ENCODE data around the gene VWA8. TPM values are rescaled to one million over a fixed set of nuclear protein-coding genes. Genes with fewer than 3 reads are reported as not detected.

The VWA8 gene
- total and polyA plus RNA-seq, 2 of the 13 experiments (the other 11 are each of a cell fraction or from before 2014, with no cell fraction given) = 9.1 to 17.3 TPM

DNA sequence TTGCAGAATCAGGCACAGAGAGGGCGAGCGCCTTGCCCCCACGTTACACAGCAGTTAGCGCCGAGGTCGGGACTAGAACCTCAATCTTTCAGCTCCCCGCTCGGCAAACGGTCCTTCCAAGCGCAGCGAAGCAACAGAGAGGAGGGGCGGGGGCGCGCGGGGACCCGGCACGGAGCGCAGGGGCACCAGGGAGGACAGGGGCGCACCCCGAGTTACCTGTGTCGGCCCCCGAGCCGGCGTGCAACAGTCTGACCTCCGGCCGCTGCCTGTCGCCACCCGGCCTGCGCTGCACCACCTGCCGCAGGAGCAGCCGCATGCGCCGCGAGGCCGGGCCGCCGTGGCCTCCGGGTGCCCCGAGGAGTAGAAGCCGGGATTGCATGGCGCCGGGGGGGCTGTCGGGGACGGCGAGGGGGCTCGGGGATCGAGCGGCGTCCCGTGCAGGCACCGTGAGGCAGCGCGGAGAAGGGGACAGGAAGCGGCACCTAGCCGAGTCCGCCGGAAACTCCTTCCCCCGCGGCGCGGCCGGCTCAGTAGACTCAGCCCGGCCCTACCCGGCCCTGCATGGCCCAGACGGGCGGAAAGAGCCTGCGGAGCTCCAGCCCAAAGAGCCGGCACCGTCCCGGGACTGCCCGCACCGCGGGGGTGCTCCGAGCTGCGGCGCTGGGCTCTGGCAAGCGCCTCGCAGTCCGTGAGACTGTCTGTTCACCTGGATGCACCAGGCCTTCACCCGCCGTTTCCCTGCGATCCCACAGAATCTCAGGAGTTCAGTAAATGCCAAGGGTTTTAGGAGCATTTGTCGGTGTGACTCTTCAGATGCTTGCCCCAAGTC lies at the start of gene VWA8 (continued):
- TF ChIP-seq ZNF318 (CRISPR knock-in tag; IDR thresholded peaks at IDR 0.05) = no peak
- TF ChIP-seq BRF2 (CRISPR knock-in tag; IDR thresholded peaks at IDR 0.05) = 0 out of 2 replicates have a peak, but pooled peaks have one; percentile 46
- no peak for TF ChIP-seq ZNF652 (CRISPR knock-in tag; IDR thresholded peaks at IDR 0.05; ENCODE audit: borderline replicate concordance, low read depth)
- TF ChIP-seq ETV6 (CRISPR knock-in tag; conservative IDR thresholded peaks at IDR 0.05) = peak; percentile 40; the same call in 1 of the 2 replicates
- TF ChIP-seq YEATS2 (CRISPR knock-in tag; IDR thresholded peaks at IDR 0.05; ENCODE audit: borderline replicate concordance) = peak; percentile 90
- TF ChIP-seq, protein P1, sequence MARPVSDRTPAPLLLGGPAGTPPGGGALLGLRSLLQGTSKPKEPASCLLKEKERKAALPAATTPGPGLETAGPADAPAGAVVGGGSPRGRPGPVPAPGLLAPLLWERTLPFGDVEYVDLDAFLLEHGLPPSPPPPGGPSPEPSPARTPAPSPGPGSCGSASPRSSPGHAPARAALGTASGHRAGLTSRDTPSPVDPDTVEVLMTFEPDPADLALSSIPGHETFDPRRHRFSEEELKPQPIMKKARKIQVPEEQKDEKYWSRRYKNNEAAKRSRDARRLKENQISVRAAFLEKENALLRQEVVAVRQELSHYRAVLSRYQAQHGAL (CRISPR knock-in tag; IDR thresholded peaks at IDR 0.05; ENCODE audit: not compliant biosample characterization) = no peak
- 0 out of 2 replicates have a peak, but pooled peaks have one; percentile 42 for TF ChIP-seq FIP1L1 (IDR thresholded peaks at IDR 0.05; ENCODE audit: borderline replicate concordance, insufficient read depth, low read depth, low read length)
- peak; percentile 56; the same call in 1 of the 2 replicates for TF ChIP-seq ZNF605 (CRISPR knock-in tag; IDR thresholded peaks at IDR 0.05)
- peak; percentile 55; the same call in 1 of the 2 replicates for TF ChIP-seq CCDC6 (CRISPR knock-in tag; IDR thresholded peaks at IDR 0.05)
- TF ChIP-seq NFYB (CRISPR knock-in tag; IDR thresholded peaks at IDR 0.05) = no peak
- TF ChIP-seq SETDB1 (CRISPR knock-in tag; IDR thresholded peaks at IDR 0.05; ENCODE audit: borderline replicate concordance) = no peak
- TF ChIP-seq NR2F1 (CRISPR knock-in tag; IDR thresholded peaks at IDR 0.05) = no peak
- TF ChIP-seq ADNP (CRISPR knock-in tag; IDR thresholded peaks at IDR 0.05) = no peak
- TF ChIP-seq RNF219 (CRISPR knock-in tag; IDR thresholded peaks at IDR 0.05) = no peak; the same call in 1 of the 2 replicates
